Measurements from ENCODE around the gene CPN2. TPM values are rescaled to one million over a fixed set of nuclear protein-coding genes. Genes with fewer than 3 reads are reported as not detected.

Gene CPN2
- total RNA-seq, 4 donors from 2014 or later: 0.15 TPM; not detected in 3

GRCh38 chr3:194365978-194366490, 14.9 kb upstream of the CPN2 start:
- intact Hi-C loops (cut with DNase I; ENCODE audit: low total_unique reads): no loop called here
- no peak for TF ChIP-seq CTCF (IDR thresholded peaks at IDR 0.05)
- TF ChIP-seq POLR2A (IDR thresholded peaks at IDR 0.05): no peak
- no peak overlapping the region for H3K27ac ChIP-seq
- no peaks in the 10 kb centered on the region for H3K27me3 ChIP-seq
- H3K36me3 ChIP-seq: no peaks in the 10 kb centered on the region
- peaks cover 0 to 7% of the 10 kb centered on the region in 2 donors for H3K4me1 ChIP-seq
- no peaks in the 10 kb centered on the region for H3K9me3 ChIP-seq
- no peak overlapping the region for H3K4me3 ChIP-seq
- DNase-seq: no peak

- H3K27ac ChIP-seq: no peak overlapping the region
- H3K4me3 ChIP-seq: no peak overlapping the region
- no peak for DNase-seq
- TF ChIP-seq CTCF (IDR thresholded peaks at IDR 0.05) (no peak), POLR2A (IDR thresholded peaks at IDR 0.05) (no peak)
- no peaks in the 10 kb centered on the region for H3K9me3 ChIP-seq
- intact Hi-C loops (cut with DNase I; ENCODE audit: low total_unique reads): no loop called here
- H3K36me3 ChIP-seq: no peaks in the 10 kb centered on the region
- H3K4me1 ChIP-seq: peaks cover 0 to 7% of the 10 kb centered on the region in 2 donors
- no peaks in the 10 kb centered on the region for H3K27me3 ChIP-seq
Measured at GRCh38 chr3:194365526-194365925, 14.4 kb upstream of the CPN2 start.

GRCh38 chr3:194364652-194365434, 13.7 kb upstream of the CPN2 start:
- intact Hi-C loops (cut with DNase I; ENCODE audit: low total_unique reads): no loop called here
- TF ChIP-seq CTCF (IDR thresholded peaks at IDR 0.05) (no peak), POLR2A (IDR thresholded peaks at IDR 0.05) (no peak)
- peak in 1 of 2 donors; percentile 21 for DNase-seq

GRCh38 chr3:194364314-194364651, 13.2 kb upstream of the CPN2 start:
- TF ChIP-seq CTCF (IDR thresholded peaks at IDR 0.05) (no peak), POLR2A (IDR thresholded peaks at IDR 0.05) (no peak)
- no peak for DNase-seq
- no peaks in the 10 kb centered on the region for H3K27me3 ChIP-seq
- peaks cover 0 to 7% of the 10 kb centered on the region in 2 donors for H3K4me1 ChIP-seq
- no peaks in the 10 kb centered on the region for H3K9me3 ChIP-seq
- intact Hi-C loops (cut with DNase I; ENCODE audit: low total_unique reads): no loop called here
- H3K36me3 ChIP-seq: no peaks in the 10 kb centered on the region
- H3K27ac ChIP-seq: no peak overlapping the region
- H3K4me3 ChIP-seq: no peak overlapping the region

More at GRCh38 chr3:194364652-194365434, 13.7 kb upstream of the CPN2 start:
- Histone ChIP-seq H3K36me3 (no peaks in the 10 kb centered on the region), H3K4me3 (no peak overlapping the region), H3K27me3 (no peaks in the 10 kb centered on the region), H3K9me3 (no peaks in the 10 kb centered on the region), H3K4me1 (peaks cover 0 to 7% of the 10 kb centered on the region in 2 donors), H3K27ac (no peak overlapping the region)

GRCh38 chr3:194360568-194360967, 9.4 kb upstream of the CPN2 start:
- H3K27ac ChIP-seq: no peak overlapping the region
- DNase-seq: no peak
- H3K4me1 ChIP-seq: peaks cover 0 to 7% of the 10 kb centered on the region in 2 donors
- H3K9me3 ChIP-seq: no peaks in the 10 kb centered on the region
- no peaks in the 10 kb centered on the region for H3K27me3 ChIP-seq
- no peaks in the 10 kb centered on the region for H3K36me3 ChIP-seq
- no peak for TF ChIP-seq CTCF (IDR thresholded peaks at IDR 0.05)
- TF ChIP-seq POLR2A (IDR thresholded peaks at IDR 0.05): no peak
- intact Hi-C loops (cut with DNase I; ENCODE audit: low total_unique reads): no loop called here
- no peak overlapping the region for H3K4me3 ChIP-seq

All from uterus (tissue), 4 donors.